Stimulated activated CD4-positive, alpha-beta T cell treated with anti-CD3 and anti-CD28 coated beads, Interleukin-12 subunit alpha, Interleukin-12 subunit beta, amount 100 ng/mL, for 4 hours (primary cell): ENCODE results near the gene MFSD6.

Source experiments
- DNase-seq: peaks from one replicate; pipeline ENCODE4 v3.0.0-alpha.2; 2020

Gene MFSD6

DNA sequence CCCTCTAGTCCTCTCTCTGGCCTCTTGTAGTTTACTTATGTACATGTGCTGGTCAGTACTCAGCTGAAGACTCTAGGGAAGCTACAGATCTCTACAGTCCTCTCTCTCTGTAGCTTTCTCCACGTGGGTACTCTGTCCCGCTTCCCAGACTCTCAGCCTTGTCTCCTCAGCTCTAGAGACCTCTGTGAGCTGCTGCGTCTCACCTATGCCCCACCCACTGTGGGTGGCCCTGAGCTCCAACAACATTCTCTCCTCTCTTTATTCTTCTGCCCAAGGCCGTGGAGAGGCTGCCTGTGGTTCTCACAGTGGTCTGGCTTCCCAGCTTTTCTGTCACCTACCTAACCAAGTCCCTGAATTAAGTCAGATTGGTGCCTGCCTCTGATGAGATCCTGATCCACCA is 33.4 kb downstream of the MFSD6 start:
- no peak for DNase-seq

- no peak for DNase-seq
These were observed 34.9 kb downstream of the MFSD6 start for GRCh38 chr2:190443055-190443454.

- no peak for DNase-seq
These were observed 35.8 kb downstream of the MFSD6 start for GRCh38 chr2:190443778-190444481.

DNA sequence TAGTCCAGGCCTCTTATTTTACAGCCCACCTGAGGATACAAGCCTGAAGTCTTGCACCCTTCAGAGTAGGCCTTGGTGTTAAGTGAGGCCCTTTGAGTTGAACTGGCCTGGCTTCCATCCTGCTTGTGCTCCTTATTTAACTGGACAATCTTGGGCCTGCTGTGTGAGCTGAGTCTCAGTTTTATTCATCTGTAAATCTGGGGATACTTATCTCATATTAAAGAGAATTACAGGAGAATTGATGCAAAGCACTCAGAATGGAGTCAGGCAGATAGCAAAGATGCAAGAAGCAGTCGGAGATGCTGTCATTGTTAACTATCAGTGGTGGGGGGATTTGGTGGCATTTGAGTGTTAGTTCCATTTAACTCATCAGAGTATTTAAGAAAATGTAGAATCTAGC is 36.8 kb downstream of the MFSD6 start:
- DNase-seq, result no peak

GRCh38 chr2:190446193-190446592 is 38.0 kb downstream of the MFSD6 start:
- no peak for DNase-seq

GRCh38 chr2:190446750-190447516 is 38.8 kb downstream of the MFSD6 start:
- DNase-seq, result no peak

GRCh38 chr2:190447766-190448165 is 39.6 kb downstream of the MFSD6 start:
- DNase-seq, result no peak

DNA sequence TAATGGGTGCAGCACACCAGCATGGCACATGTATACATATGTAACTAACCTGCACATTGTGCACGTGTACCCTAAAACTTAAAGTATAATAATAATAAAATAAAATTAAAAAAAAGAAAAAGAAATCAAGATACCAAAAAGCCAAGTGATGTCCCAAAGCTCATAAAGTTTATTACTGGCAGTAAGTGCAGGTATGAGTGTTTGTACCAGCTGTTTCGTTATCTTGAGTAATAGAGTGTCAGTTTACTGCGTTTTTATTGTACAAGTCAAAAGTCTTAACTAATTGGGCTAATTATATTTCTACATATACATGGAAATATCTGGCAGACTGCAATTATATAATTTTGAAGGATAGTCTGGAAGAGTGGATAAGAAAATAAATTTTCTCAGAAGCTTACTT is 41.8 kb downstream of the MFSD6 start:
- no peak for DNase-seq

DNA sequence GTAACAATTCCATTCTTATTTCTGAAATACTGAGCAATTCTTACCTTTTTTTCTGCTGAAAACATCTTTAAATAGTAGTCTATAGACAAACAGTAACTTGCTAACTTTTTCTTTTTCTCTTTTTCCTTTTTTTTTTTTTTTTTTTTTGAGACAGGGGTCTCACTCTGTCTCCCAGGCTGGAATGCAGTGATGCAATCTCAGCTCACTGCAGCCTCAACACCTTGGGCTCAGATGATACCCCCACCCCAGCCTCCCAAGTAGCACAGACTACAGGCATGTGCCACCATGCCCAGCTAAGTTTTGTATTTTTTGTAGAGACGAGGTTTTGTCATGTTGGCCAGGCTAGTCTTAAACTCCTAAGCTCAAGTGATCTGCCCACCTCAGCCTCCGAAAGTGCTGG is 42.2 kb downstream of the MFSD6 start:
- DNase-seq, result no peak

GRCh38 chr2:190451561-190452176 is 43.5 kb downstream of the MFSD6 start:
- DNase-seq, result no peak

- DNase-seq, result no peak
These were observed 44.3 kb downstream of the MFSD6 start for GRCh38 chr2:190452433-190452832.

DNA sequence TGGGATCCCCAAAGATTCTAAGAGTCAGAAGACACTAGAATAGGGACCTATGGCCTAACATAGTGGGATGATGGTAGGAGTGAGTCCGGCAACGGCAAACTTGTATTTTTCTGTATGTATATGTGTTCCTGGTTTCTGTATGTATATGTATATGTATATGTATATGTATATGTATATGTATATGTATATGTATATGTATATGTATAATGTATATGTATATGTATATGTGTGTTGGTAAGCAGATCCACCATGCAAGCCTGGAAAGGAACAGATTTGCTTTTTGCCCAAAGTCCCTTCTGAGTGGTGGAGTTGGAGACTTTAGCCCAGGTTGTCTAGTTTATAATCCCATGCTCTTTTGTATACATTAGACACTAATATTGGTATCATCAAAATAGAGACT is 46.6 kb downstream of the MFSD6 start:
- DNase-seq, result no peak

DNA sequence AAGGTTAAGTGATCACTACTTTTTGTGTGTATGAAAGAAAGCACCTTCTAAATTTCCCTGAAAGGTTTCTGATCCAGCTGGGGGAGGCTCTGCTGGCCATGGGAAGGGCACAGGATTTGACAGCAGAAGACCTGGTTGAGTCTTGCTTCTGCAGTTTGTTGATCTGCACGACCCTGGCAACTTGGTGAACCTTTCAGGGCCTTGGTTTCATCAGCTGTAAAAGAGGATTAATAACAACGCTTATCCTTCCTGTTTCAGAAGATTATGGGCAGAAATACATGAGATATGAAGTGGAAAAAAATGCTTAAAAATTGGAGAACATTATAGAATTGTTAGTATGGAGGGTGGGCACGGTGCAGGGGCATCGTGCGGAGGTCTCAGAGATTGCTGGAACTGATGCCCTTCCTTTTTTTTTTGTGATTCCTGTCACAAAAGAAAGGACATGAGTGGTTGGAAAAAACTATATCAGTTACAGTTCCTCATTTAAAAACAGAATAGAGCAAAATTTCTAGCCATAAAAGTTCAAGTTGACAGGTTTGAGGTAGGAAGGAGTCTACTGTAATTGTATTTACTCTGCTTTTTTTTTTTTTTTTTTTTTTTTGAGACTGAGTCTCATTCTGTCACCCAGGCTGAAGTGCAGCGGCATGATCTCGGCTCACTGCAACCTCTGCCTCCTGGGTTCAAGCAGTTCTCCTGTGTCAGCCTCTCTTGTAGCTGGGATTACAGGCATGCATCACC is 47.4 kb downstream of the MFSD6 start:
- no peak for DNase-seq

GRCh38 chr2:190456833-190457232 is 48.7 kb downstream of the MFSD6 start:
- no peak for DNase-seq

- DNase-seq, result no peak
These were observed 49.1 kb downstream of the MFSD6 start for GRCh38 chr2:190457256-190457655.

GRCh38 chr2:190458352-190459107 is 50.4 kb downstream of the MFSD6 start:
- no peak for DNase-seq

DNA sequence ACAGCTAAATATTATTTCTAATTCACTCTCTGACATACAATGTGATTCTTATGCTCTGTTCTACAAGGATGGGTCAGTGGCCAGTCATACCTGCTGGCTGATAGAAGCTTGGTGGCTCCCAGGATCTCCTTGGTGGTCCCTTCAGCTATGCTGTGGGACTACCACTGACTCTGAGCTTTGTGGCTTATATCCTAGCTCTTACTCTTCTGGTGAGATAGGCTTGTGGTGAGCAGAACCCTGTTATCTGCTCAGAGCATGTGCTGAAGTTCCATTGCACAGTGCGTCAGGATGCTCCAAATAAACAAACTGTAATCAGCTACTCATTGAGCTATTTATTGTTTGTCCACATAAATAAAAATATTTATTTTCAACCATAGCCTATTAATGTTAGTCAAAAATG is 51.7 kb downstream of the MFSD6 start:
- DNase-seq, result no peak

DNA sequence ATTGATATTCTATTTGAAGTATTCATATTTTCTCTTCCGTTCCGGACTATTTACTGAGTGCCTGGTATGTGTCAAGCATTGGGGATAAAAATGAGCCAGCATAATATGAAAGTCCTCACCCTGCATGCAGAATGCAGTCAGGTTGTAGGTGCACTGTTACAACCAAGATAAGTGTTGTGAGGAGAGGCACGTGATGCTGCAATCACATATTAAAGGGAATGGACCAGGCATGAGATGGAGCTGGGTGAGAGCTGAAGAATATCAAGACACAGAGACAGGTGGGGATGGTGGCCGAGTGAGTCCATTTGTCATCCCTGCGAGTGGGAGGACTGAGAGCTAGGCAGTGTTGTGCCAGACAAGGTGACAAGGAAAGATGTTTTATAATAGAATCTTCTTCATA is 52.3 kb downstream of the MFSD6 start:
- DNase-seq, result no peak

GRCh38 chr2:190462181-190462580 is 54.0 kb downstream of the MFSD6 start:
- no peak for DNase-seq

DNA sequence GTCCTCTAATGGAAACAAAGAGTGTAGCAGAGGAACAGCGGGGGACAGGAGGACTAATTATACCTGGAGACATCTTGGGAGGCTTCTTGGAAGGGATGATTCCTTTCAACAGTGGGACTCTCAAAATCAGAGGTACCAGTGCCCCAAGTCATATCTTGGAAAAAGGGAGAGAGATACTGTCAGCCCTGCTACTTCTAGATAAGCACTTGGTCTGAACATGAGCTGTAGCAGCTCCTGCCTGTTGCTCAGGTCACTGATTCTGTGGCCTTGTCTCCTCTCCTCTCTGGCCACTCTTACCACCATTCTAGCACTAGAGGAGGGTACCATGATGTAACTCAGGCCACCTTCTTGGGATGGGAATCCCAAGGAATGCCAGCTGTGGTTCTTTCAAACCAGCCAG is 54.5 kb downstream of the MFSD6 start:
- DNase-seq, result no peak

DNA sequence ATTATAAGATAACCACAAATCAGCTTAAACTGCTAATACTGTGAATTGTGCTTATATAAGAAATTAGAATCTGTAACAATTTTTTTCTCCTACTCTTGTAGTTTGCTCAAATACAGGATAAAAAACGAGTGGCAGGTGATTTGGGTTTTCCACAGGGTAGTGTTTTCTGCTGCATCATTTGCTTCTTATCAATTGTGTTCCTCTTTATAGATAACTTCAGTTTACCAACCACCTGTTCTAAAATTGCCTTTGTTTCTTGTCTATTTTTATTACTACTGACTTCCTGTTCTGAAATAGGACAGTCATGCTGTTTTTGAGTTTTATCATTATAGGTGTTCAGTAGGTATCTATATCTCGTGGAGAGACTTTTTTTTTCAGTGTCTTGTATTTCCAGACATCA is 56.9 kb downstream of the MFSD6 start:
- DNase-seq, result no peak

- DNase-seq, result no peak
These were observed 58.8 kb downstream of the MFSD6 start for GRCh38 chr2:190466819-190467446.
